Stimulated activated naive CD8-positive, alpha-beta T cell treated with anti-CD3 and anti-CD28 coated beads, Interleukin-15, Interleukin-2, amounts not matched to agents 100 U/mL and 50 U/mL, for 24 hours (primary cell): ENCODE results near the gene C1QTNF7.

ENCODE experiments used
- ATAC-seq: fragments of 150-1000 bp; cut with Tn5 transposase; one replicate; pipeline ENCODE4 v1.10.0; 2021
- DNase-seq: peaks from one replicate; pipeline ENCODE4 v3.0.0; 2021

Gene C1QTNF7, protein sequence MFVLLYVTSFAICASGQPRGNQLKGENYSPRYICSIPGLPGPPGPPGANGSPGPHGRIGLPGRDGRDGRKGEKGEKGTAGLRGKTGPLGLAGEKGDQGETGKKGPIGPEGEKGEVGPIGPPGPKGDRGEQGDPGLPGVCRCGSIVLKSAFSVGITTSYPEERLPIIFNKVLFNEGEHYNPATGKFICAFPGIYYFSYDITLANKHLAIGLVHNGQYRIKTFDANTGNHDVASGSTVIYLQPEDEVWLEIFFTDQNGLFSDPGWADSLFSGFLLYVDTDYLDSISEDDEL

DNA sequence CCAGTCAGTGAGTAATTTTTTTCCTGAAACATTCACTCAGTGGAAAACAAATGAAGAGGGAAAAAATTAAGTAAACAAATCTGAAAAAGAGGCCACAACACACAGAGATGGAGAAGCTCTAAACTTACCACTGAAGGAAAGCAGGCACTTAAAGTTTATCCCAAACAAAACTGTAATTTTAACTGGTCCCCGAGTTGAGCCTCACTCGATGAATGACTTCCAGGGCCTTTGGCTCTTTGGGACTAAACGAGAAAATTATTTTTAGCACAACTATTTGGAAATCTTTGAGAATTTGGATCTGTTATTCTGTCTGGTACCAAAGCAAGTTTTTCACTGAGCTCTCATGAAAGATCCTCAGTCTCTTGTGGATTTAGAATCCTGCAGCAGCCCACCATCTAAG lies at the start of gene C1QTNF7:
C1QTNF7 (plus strand) TSS at position 333 of the 400 bp plus-strand sequence. CDS start 7,711 bp downstream, outside the sequence.
- DNase-seq (no peak), ATAC-seq (no peak)

DNA sequence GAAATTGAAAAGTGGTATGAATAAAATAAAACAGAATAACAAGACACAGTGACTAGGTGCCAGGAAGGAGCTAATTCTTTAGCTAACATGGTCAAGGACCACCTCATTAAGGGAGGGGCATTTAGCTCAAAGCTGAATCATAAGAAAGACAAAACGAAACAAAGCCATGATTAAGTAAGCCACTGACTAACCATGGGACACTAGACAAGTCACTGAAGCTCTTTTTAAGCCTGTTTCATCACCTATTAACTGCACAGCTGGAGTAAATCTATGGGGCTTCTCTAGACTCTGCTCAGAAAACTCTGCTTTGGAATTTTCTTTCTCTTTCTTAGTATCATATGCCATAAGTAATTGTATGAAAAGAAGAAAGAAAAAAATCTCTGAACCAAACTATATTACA lies 49.8 kb upstream of the C1QTNF7 start:
- DNase-seq (no peak), ATAC-seq (peak; percentile 66)

DNA sequence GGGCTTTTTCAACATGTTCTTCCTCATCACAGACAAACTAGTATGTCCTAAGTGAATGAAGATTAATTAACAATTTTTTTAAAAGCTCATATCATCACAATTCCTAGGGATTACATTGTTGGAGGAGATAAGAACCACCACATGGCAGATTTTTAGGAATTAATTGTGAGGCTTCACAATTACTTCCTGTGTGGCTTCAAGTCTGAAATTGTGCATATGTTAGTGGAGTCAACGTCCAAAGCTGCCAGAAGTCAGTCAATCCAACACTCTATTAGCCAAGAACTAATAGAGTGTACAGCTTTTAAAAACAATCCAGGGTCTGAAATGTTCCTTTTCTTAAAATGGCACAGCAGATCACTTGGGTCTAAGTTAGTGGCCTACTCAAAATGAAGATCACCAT lies 49.3 kb upstream of the C1QTNF7 start:
- ATAC-seq = no peak
- DNase-seq = no peak

DNA sequence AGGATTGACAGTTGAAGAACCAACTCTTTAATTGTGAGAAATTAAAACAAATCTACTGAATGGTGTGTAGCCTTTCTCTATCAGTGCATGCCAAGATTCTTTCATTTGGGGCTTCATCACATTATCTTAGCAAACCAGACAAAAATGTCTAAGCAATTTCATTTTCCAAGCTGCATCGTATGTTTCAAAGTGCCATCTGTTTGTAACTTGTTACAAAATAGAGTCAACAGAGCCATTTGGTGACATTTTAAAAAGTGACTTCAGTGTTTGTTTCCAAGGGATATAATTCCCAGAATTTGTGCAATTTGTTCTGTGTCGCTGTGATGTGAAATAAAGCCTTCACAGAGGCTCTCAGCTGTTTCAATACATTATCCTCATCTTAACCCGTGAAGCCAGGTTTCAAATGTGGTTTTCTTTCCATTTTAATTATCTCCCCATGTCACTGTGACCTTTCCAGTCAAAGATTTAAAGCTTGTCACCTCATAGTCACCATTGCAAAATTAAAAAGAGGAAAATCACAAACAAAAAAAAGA lies 46.0 kb upstream of the C1QTNF7 start:
- ATAC-seq (no peak), DNase-seq (no peak)

DNA sequence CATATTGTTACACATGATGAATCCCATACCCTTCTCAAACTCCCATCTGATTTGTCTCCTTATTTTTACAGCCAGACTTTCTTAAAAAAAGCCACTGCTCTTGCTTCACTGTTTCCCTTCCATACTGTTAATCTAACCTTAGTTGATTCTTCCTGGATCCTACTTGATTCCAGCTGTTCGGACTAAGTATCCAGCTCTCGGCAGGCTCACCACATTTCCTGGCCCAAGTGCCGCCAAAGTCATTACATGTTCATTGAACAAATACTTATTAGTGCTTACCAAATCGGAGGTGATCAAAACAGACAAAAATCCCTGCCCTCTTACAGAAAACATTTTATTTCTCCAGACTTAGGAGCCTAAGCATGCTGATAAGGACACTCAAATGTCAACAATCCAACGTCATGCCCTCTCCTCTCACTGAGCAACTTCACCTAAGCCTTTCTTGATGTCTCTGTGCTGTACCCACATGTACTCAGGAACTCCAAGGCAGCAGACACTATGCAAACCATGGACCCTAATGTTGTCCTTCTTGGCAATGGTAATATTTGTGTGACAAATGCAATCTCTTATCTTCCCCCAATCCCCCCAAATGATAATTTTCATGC lies 45.1 kb upstream of the C1QTNF7 start:
- ATAC-seq = no peak

DNA sequence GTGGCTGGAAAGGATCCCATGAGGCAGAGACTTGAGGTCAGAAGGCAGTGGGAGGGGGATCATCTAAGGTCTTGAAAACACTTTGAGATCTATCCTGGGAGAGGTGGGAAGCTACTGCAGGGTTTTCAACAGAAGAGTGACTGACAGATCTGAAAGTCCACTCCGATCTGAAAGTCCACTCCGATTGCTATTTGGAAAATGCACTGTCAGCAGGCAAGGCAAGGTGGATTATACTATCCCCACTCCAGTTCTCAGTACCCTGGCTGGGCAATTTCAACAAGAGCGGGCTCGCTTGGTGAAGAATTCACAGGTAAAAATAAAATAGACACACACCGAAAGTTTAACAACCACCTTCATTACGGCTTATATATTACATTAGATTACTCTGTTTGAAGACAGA lies 42.3 kb upstream of the C1QTNF7 start:
- DNase-seq (no peak), ATAC-seq (no peak)

More for the DNA sequence above, 45.1 kb upstream of the C1QTNF7 start:
- DNase-seq = no peak

DNA sequence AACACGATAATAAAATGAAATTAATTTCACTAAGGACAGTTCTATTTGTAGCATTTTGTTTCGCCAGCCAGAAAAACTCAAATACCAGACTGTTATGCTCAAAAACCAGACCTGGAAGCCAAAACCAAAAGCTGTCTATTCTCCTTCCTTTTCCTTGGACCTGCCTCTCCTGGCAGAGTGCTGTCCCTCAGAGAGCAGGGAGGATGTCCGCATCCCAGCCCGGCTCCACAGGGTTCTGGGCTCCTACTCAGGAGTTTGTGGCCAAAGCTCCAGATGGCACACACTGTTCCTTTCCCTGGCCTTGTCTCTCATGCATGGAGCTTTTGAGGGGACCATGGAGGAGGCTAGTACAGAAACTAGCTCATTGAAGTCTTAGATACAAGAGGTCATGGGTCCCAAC lies 41.9 kb upstream of the C1QTNF7 start:
- DNase-seq (no peak), ATAC-seq (no peak)

DNA sequence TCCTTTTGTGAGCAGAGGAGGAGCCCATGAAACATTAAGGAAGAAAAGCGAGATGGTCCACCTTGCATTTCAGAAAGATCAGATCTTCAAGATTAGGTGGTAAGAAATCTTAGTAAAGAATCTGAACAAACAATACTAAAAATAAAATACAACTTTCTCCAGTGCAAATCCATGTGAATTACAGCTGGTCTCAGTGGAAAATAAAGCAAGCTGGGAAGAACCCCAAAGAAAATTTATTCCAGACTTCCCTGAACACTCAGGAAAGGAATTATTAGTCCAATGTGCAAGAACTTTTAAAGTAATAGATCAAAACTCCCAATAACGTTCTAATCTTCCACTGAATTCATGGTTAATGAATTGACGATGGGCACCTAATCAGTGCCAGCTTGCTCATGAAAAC lies 37.3 kb upstream of the C1QTNF7 start:
- DNase-seq (no peak), ATAC-seq (no peak)

DNA sequence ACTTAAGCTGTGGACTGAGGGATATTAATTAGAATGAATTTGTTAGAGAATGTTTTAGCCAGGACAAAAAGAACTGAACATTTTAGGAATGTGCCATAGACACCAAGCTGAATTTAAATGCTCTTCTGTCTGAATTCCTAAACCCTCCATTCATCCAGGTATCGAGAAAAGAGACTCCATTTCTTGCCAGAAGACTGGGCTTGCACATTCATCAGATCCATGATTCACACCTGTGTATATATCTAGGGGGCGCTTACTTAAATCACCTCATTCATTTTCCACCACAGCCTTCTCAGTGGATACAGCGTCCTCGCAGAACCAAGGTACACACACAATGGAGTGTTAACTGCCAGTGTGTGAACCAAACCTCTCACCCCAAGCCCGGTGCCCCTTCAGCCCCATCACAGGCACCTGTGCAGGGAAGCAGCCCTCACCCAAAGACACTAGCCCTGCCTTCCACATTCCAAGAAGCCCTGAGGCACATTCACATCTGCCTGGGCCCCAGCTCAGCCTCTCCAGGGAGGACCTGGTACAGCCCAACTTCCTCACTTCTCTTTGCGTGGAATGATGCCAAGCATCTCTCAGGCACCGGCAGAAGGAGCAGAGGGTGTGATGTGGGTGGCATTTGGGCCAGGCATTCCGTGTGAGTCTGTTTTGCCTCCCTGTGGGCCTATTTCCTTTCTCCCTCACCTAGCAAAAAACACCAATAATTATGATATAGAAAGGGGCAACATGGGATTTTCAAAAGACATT lies 35.6 kb upstream of the C1QTNF7 start:
- DNase-seq (no peak), ATAC-seq (no peak)

DNA sequence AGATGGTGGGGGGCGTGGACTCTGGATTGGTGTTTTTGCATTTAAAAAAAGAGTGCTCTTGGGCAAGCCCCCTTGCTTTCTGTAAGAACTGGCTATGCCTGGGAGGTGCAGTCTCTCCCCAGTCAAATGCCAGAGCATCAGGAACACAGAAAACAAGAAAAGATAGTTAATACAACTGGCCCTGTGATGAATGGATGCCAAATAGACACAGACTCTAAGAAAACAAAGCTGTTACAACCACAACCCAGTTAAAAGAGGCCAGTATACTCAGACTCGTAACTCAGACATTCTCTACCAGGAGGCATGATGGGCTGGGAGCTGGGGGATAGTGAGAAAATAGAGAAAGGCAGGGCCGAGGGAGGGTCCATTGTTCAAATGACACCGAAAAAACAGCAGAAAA lies 32.5 kb upstream of the C1QTNF7 start:
- ATAC-seq = no peak
- DNase-seq = no peak

DNA sequence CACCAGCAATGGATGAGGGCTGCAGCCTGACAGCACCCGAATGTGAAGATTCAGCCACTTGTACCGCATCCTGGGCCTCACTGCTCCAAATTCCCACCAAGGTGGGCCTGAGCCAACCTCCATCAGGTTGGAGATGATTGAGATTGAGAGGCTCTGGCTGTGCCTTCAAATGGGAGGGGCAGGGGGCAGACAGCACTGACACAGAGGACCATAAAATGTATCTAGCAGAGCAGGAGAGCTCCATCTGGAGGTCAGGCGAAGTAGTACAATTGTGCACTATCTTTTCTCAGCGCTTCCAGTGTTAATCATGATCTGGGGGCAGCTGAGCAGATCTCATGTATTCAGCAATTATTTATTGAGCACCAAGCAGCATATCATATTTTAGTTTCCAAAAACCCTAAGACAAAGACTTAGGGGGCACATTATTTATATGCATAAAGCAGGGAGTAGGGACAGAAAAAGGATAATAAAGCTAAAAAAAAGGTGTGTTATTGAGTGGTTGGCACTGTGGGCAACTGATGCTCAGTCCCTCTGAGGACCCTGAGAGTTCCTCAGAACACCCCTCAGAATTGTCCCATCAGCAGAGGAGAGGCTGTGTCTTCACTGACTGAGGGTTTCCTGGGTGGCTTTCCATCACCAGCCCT lies 31.6 kb upstream of the C1QTNF7 start:
- DNase-seq (peak; percentile 65), ATAC-seq (peak; percentile 66)

DNA sequence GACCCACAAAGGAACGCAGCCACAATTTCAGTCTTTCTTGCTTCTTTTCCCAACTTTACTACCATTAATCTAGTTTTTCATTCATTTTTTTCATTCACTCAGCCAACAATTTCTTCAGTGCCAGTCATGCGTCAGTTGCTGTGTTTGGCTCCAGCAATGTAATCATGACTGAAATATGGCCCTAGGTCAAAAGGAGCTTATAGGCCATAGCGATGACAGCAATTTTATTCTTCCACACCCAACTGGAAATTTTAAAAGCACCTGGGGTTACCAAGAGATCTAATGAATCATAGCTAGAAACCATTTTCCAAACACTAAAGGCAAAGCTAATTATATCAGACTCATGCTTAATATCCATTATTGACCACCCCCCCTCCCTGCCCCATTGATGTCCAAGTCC lies 29.8 kb upstream of the C1QTNF7 start:
- ATAC-seq (no peak), DNase-seq (no peak)

DNA sequence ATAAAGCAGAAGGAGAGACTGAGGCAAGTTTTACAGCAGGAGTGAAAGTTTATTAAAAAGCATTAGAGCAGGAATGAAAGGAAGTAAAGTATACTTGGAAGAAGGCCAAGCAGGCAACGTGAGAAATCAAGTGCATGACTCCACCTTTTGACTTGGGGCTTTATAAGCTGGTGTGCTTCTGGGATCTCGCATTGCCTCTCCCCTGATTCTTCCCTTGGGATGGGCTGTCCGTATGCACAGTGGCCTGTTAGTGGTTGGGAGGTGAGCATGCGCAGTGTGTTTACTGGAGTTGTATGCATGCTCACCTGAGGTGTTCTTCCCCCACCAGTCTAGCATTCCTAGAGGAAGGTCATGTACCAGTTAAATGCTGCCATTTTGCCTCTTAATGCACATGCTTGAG lies 29.1 kb upstream of the C1QTNF7 start:
- DNase-seq = no peak
- no peak for ATAC-seq

DNA sequence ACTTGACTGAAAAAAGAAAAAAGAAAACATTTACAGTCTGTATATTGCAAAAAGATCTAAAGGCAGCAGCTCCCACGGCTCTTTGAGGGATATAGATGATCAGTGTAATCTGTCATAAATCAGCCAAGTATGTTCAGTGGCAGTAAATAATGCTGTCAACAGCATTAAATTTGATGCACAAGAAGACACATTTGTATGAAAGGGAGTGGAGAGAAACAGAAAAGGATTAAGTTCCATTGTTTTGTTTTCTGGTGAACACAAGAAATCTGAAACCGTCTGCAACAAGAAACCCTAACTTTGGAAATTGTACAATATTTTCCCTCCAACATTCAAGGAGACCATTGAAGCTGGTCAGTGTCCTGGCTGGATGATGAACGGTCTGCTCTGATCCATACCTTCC lies 27.6 kb upstream of the C1QTNF7 start:
- no peak for DNase-seq
- no peak for ATAC-seq

DNA sequence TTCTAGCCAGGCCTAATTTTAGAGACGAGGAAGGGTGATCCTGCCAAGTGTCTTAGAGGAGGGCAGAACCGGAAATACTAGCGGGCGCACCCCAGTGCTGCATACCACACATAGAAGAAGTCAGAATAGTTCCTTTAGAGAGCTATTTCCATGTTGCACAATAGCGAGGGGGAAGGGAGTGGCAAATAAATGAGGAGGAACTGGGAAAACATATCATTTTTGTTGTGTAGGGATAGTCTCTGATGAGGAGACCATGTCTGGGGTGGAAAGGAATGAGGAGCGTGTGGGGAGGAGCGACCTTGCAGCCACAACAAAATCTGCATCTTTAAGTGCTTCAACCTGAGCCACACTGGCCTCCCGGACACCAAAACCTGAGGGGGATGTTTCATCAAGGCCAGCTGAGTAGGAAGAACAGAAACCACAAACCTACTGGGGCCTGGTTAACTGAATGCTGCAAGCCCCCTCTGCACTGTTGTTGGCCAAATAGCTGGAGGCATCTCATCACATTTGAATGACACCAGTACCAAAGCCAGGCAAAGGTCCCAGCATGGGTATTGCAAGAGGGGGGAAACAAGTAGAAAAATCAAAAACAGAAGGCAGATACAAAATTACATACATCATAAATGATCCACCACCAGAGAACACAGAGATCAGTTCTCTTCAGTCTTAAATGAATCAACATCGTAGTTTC lies 26.7 kb upstream of the C1QTNF7 start:
- peak; percentile 42 for DNase-seq
- ATAC-seq = peak; percentile 85

DNA sequence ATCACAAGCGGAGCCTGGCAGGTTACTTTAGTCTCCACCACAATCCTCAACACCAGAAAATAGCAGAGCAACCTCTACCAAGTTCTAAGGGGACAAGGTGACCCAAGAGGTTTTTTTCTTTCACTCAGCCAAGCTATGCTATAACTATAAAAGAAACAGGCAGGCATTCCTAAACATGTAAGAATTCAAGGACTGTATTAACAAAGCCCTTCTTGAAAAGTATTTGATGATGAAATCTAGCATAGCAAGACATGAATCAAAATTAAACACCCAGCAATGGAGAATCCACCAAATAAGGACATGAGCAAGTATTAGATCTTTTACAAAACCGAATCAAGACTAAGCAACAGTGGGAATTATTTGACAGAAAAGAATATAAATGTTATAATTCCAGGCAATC lies 25.7 kb upstream of the C1QTNF7 start:
- ATAC-seq (no peak), DNase-seq (no peak)

DNA sequence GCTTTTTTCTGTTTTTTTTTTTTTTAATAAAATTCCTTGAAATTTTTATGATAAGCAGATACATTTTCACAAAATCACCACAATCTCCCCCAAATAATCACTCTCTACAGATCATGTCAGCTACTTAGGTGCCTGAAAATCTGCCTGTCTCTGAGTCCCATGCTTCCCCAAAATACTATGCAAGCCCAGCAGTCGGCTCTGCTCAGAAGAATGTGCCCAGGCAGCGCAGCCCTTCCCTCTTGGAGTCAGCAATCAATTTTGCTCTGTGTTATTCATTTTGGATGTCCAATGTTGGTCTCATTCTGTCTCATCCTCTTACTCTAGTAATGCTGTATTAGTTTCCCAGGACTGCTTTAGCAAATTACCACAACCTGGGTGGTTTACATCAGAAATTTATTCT lies 24.9 kb upstream of the C1QTNF7 start:
- DNase-seq = no peak
- no peak for ATAC-seq

DNA sequence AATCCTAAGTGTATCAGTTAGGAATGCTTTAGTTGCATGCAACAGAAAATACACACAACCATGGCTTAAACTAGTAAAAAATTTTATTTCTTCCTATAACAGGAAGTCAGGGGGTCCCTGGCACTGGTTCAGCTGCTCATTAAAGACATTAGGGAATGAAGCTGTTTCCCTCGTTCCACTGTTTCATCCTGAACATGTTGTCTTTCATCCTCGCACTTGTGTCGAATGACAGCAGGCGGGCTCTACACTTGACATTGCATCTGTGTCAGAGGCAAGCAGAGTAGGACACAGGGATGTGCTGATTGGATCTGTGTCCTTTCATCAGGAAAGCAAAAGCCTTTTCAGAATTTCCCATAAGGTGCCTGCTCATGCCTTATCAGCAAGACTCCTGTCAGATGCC lies 22.8 kb upstream of the C1QTNF7 start:
- ATAC-seq = no peak
- no peak for DNase-seq

DNA sequence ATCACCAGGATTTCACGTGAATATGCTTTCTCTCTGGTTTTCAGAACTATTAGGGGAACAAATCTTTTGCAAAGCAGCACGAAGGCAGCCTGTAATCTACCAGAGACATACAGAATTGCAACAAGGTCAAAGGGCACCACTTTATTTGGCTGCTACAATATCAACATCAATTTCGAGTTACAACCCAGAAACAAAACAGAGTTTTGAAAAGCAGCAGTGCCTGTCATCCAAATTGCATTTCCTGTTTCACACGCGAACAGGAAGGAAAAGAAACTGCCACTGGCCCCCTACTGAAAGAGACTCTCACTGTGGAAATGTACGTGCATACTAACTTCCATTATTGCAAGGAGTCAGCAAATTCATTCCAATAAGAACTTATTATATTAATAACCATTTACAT lies 17.1 kb upstream of the C1QTNF7 start:
- no peak for ATAC-seq
- no peak for DNase-seq

DNA sequence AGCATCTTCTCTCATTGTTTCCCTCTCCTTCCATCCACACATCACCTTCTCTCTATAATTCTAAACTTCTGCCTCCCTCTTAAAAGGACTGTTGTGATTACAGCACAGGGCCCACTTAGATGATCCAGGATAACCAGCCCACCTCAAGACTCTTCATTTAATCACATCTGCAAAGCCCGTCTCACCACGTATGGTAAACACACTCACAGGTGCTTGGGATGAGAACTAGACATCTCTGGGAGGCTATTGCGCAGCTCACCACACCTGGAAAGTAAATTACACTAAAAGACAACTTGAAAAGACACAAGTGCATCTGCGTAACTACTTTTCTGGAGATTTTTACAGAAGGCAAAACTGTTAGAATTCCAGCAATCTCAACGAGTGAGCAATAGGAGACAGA lies 15.4 kb upstream of the C1QTNF7 start:
- ATAC-seq (no peak), DNase-seq (no peak)

DNA sequence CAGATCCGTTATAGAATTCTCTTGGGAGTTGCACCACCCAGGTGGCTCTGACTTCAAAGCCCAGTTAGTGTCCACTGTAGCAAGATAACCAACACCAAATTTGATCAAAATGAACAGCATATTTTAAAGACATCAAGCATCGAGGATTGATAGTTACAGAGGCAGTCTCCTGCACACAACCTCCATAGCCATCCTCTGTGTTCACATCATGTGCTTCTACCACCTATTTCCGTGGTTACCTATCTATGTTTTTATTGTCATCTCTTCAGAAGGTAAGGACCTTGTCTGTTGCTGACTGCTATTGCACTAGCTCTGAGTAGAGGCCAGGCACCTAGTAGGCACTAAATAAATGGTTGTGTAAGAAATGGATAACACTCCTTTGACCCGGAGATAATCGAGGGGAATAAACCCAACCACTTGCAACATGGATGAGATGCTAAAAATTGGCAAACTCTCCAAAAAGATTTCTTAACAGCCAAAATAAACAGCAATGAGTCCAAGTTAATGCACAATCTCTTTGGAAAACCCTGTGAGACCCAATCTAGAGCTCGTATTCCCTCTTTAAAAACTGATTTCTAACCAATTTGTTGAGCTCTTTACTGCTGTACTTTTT lies 14.7 kb upstream of the C1QTNF7 start:
- ATAC-seq (no peak), DNase-seq (no peak)

DNA sequence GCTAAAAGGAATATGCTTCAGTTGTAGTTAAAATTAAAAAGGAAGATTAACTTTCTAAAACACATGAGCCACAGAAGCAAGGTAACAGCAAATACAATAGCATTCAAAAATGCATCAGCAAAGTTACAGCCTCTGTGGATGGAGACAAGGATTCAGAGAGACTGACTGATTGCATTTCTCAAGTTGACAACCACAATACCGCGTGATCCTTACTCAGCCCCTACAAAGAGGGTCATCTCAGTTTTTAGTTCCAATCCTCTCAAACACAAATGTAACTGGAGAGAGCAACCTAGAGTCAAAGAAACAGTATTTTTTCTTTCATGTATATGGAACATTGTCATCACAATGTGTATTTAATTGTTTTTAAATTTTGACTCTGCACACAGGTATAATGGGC lies 14.2 kb upstream of the C1QTNF7 start:
- no peak for ATAC-seq
- DNase-seq = no peak
